GM15510 (cell line): ENCODE measurements around the gene PRKAG2.

Experiments used
- POLR2A ChIP-seq: IDR thresholded peaks from 3 replicates; pipeline ENCODE4 v1.6.1; 2011; ENCODE audit warnings: borderline replicate concordance; ENCODE audit not compliant: insufficient read length; ENCODE audit errors: extremely low read depth

The PRKAG2 gene

DNA sequence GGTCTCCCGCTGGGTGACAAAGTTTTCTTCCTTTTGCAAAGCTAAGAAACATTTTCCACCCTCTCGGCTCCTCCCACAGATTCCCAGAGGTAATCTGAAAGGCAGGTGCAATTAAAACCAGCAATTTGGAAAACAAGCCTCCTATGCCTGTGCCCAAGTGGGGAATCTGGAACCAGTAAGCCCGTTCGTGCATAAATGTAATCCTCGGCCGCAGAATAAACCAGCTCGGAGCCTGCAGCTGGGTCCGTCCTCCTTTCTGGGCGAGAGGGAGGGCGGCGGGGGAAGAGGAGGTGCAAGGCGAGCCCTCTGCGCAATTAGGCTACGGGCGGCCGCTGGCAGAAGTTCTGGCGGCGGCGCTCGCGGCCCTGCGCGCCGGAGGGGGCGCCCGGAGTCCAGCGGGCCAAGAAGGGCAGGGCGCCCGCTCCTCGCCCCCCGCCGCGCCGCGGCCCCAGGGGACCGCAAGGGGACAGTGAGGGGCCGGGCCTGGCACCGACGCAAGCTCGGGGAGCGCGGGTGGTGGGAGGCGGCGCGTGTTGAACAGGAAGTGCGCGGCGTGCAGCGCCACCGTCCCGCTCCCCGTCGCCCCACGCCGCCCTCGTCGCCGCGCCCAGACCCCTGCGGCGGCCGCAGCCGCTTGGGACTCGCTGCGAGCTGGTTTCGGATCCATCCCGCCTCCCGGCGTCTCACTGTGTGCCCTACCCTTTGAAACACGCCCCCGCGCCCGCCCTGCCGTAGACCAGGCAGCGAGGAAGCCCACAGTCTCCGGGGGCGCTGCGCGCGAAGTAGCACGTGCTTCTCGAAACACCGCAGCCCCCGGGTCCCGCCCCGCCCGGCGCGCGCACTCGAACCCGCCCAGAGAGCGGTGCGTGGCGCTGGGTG, at the start of gene PRKAG2:
PRKAG2 (minus strand) TSS at position 217 of the 879 bp plus-strand sequence. CDS start 495 bp downstream, outside the sequence.
- no peak for TF ChIP-seq POLR2A

DNA sequence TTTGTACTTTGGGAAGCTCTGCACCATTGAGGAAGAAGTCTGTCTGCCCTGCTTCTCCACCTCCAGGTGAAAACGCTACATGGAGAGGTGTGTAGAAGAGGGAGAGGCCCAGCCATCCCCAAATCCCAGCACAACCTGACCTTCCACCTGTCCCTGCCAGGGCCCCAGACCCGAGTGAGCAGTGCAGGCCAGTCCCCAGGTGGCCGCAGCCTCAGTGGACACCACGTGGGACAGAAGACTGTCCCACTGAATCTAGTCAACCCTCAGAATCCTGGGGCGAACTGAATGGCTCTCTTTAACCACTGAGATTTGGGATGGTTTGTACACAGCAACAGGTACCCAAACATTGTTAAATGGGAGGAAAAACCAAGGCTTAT, 49.4 kb upstream of the PRKAG2 start:
- TF ChIP-seq POLR2A: no peak

DNA sequence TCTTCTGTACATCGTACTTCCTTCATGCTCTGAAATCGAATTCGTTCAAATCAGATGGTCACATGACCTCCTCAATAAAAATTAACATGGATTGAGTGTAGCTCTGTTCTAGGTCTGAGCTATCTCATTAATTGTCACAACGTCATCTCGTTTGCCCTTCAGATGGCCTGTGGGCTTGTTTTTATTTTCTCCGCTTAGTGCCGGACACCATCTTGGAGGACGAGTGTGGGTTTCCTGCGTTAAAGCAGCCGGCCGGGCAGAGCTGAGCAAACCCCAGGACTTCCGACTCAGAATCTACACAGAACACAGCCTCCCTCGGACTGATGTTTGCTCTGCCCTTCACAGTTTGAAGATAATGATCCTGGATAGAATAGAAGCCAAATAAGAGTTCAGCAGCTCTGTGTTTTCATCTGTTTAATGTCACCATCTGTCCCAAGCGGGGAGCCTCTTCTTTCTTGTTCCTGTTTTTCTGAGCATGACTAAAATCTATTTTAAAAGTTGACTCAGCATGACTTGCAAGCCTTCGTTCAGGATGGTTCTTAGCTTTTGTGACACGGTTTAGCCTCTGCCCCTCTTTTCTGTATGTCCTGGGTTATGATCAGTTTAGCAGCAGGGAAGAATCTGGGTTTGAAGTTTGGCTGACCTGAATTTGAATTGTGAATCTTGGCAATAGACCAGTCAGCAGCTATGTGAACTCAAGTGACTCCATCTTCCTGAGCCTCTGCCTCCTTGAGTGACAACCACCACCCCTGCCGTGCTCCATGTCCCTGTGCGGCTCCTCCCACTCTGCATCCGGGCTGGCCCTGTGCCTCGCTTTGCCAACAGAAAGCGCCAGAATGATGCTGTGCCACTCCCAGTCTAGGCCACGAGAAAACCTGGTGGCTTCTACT, 48.8 kb upstream of the PRKAG2 start:
- no peak for TF ChIP-seq POLR2A

DNA sequence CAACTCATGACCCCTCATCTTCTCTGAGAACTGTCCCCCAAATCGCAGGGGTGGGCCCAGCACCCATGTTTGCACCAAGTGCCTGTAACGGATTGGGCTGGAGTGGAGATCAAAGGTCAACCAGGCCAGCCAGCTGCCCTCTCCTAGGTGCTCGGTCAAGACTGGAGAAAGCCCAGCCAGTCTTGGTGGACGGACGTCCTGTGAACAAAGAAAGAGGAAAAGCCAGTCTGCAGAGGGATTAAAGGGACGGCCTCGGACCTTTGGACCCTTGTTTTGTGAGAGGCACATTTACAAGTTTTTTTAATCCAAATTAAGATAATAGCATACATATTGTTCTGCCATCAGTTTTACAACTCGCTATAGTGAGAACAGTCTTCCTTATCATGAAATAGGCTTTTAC, 47.6 kb upstream of the PRKAG2 start:
- TF ChIP-seq POLR2A: no peak

DNA sequence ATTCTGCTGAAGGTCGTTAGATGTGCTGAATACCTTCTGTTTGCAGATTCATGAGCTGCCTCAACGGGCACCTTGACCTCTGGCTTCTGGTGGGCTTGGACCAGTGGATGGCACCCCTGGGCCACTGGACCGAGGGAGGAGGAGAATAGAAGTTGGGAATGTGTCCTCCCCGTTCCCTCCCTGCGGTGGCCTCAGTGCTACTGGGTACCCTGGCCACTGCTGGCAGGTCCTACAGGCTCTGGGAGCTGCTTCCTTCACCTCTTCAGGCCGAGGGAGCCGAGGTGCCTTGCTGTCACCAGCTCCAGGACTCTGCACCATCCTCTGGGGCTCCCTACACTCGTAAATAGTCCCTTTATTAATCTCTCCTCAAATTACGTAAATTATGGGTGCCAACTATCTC, 47.1 kb upstream of the PRKAG2 start:
- TF ChIP-seq POLR2A: no peak

DNA sequence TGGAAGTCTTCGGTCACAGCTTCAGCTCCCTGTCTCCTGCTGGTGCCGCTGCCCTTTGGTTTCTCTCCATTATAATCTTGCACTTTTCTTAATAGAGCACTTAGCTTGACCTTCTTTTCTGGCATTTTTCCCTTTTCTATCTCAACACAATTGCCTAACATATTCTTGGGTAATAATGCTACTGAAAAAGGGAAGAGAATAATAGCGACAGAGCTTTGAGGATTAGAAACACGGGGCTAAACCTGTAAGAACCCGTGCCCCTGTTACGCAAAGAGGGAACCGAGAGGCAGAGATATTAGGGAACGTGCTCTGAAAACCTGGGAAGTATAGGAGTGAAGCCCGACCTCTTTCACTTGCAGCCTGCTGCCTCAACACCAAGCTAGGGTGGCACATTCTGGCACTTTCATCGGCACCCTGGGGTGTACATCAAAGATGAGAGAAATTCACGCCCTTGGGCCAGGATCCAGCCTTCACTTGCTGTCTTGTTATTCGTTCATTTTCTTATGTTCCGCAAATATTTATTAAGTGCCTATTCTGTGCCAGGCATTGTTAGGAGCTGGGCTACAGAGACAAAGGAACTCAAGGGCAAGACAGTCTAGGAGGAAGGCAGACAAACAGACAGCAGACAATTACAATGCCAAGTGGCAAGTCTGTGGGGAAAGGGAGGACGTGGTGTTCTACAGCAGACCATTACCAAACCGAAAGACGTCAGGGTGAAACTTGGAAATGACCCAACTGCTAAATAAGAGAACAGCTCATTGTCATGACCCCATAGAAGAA, 46.4 kb upstream of the PRKAG2 start:
- no peak for TF ChIP-seq POLR2A

DNA sequence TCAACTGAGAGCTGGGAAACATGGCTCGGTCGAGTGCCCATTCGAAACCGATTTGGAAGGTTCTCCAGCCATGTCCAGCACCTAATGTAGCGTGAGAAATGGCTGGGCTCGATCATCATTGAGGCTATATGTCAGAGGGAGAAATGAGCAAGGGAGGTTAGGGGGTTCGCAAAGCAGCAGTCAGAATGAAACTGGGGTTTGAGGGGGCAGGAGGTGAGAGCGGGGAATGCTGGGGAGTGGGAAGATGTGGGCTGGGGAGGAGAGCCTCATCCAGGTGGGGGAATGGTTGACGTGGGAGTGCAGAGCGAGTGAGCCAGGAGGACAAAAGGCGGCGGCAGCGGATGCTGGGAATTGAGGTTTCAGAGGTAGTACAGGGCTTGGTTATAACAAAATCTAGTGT, 44.5 kb upstream of the PRKAG2 start:
- TF ChIP-seq POLR2A: no peak

DNA sequence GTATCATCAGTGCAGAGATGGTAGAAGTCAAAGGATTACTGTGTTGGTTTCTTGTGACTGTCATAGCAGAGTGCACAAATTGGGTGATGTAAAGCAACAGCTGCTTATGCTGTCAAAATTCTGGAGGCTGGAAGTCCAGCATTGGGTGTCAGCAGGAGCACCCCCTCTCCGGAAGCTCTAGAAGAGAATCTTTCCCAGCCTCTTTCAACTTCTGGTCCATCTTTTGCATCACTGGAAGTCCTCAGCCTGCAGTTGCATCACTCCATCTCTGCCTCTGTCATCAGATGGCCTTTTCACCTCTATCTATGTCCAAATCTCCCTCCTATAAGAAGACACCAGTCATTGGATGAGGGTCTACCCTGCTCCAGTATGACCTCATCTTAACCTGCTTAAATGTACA, 43.6 kb upstream of the PRKAG2 start:
- no peak for TF ChIP-seq POLR2A

DNA sequence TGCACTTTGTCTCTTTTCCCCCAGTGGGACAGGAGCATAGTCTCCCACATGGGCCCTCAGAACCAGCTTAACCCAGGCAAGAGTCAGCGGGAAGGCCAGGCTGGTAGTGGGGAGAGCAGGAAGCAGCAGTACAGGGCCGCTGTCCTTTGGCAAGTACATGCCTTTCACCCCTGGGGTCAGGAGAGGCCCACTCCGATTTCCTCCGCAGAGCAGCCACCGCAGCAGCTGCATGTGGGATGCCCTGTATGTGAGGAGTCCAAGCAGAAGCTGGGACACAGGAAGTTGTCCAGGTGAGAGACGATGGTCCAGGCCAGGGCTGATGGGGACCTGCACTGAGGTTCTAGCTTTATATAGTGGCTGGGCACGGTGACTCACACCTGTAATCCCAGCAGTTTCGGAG, 42.7 kb upstream of the PRKAG2 start:
- no peak for TF ChIP-seq POLR2A

DNA sequence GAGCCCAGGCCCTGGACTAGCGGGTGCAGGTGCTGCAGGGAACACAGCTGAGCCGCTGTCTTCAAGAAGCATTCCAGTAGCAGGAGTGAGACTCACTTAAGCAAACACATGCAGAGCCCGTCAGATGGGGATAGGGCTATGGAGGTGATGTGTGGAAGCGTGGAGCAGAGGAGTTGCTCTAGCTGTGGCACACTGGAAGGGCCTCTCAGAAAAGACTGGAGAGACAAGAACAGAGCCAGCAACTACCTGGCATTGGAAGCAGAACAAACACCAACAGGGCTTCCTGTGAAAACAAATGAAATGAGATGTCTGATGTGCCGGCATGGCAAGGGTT, 41.6 kb upstream of the PRKAG2 start:
- TF ChIP-seq POLR2A: no peak

DNA sequence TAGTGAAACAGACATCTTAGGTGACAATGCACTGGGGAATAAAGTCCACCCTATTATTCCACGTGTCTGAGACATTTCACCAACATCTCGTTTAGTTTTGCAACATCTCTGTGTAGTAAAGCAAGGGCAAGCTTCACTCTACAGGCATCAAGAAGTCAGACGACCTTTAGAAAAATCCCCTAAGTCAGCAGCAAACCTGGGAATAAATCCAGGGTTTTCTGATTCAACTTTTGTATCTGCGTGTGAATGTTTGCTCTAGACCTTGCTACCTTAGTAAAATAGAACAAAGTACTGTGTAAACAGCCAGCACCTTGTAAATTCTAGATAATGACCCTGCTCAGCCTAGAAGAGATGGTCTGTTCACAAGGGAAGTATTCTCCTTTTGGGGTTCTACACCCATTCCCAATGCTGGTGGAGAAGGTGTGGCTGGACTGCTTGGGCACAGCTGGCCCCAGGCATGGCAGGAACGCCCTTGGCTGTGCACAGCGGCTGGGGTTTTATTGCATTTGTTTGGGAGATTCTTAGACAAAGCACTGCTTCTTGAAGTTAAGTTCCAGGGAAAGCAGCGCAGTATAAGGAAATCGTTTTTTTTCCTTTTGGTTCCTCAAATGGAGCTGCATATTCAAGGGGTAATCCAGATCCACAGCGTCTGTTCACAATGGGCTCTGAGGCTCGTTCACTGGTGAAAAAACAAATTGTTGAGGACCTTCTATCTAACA, 41.0 kb upstream of the PRKAG2 start:
- TF ChIP-seq POLR2A: no peak

DNA sequence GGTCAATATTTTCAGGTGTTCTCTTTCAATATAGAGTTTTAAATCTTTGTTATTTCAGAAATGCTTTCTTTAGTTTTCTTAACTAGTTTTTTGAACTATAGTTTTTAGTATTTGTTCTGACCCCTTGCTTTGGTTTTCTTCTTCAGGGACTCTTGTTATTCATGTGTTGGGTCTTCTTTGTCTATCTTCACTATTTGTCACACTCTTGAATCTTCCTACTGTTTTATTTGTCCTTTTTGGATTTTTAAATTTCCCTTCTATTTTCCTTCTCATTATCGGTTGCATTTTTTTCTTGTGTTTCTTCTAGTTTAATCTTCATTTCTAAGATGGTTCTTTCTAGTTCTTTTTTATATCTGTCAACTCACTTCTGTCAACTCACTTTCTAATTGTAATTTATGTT, 37.1 kb upstream of the PRKAG2 start:
- TF ChIP-seq POLR2A: no peak

DNA sequence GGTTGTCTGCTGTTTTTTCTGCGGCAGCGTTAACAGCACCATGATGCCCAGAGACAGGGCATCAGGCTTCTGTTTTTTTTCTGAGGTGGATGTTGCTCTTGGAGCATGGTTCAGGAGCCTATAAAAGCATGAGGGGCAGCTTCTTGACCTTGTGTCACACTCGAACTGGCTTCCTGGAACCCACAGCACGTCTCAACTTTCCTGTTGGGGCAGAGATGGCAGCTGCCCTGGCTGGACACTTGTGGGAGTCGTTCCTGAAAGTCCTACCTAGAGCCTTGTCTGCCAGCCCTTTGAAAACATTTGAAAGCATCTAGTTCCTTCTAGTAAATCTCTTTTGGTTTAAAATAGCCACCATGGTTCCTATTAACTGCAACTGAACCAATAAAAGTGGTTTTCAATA, 28.9 kb upstream of the PRKAG2 start:
- TF ChIP-seq POLR2A: no peak

DNA sequence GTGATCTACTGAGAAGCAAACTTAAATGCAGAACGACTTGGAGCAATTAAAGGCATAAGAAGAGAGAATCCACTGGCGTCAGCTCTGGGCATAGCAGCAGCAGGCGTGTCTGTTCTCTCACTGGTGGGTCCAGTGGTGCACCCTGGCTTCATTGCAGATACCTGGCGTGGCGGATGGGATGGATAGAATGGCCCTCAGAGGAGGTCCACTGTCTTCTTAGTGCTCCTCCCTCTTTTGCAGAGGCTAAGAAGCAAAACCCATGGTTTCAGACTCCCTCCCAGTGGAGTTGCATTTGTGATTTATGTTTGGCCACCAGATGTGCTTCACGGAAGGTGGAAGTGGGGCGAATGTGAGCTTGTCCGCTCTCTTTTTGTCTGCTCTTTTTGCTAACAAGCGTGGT, 28.4 kb upstream of the PRKAG2 start:
- no peak for TF ChIP-seq POLR2A
